HG03045 (cell line): Measurements from ENCODE around the gene ELOA.
A peak's percentile ranks its signal among the peaks of the same experiment; 100 is the strongest.
"Not testable (repeated sequence)": the region's sequence is repeated elsewhere in the genome, so short reads cannot be mapped to it uniquely, and the experiment has no call there.

Experiments
- ATAC-seq: cut with Tn5 transposase; IDR thresholded peaks from one replicate; pipeline ENCODE4 v1.9.1; 2021; ENCODE audit warnings: mild to moderate bottlenecking, moderate library complexity; ENCODE audit not compliant: unreplicated experiment

Gene ELOA

GRCh38 chr1:23779826-23780371 is 36.6 kb downstream of the ELOA start:
- no peak for ATAC-seq

GRCh38 chr1:23783141-23783540 is 39.9 kb downstream of the ELOA start:
- ATAC-seq, result not testable (repeated sequence)

GRCh38 chr1:23784846-23785245 is 41.6 kb downstream of the ELOA start:
- ATAC-seq, result no peak

- ATAC-seq, result no peak
Measured at GRCh38 chr1:23787701-23788100, 44.4 kb downstream of the ELOA start.

GRCh38 chr1:23788695-23789094 is 45.4 kb downstream of the ELOA start:
- no peak for ATAC-seq

- peak; percentile 68 for ATAC-seq
Measured at GRCh38 chr1:23790696-23791515, 47.6 kb downstream of the ELOA start, which contains the start of gene LYPLA2. LYPLA2 (plus strand) TSS chr1:23791145; CDS start chr1:23792683, 1,538 bp downstream.

- ATAC-seq, result no peak
Measured at GRCh38 chr1:23791516-23792047, 48.3 kb downstream of the ELOA start.

GRCh38 chr1:23792151-23792945 is 49.1 kb downstream of the ELOA start:
- ATAC-seq, result no peak

GRCh38 chr1:23793018-23793781 is 49.9 kb downstream of the ELOA start:
- no peak for ATAC-seq

- ATAC-seq, result no peak
Measured at GRCh38 chr1:23793861-23794731, 50.8 kb downstream of the ELOA start.

- ATAC-seq, result not testable (repeated sequence)
Measured at GRCh38 chr1:23794732-23795182, 51.5 kb downstream of the ELOA start.

GRCh38 chr1:23795676-23796465 is 52.6 kb downstream of the ELOA start:
- ATAC-seq, result no peak

- no peak for ATAC-seq
Measured at GRCh38 chr1:23796466-23797271, 53.4 kb downstream of the ELOA start.

- ATAC-seq, result no peak
Measured at GRCh38 chr1:23797478-23798448, 54.5 kb downstream of the ELOA start.

- no peak for ATAC-seq
Measured at GRCh38 chr1:23798662-23799142, 55.4 kb downstream of the ELOA start.

- ATAC-seq, result no peak
Measured at GRCh38 chr1:23799255-23799569, 55.9 kb downstream of the ELOA start.
